ENCODE results near the gene IPP. TPM values are rescaled to one million over a fixed set of nuclear protein-coding genes. Genes with fewer than 3 reads are reported as not detected.
"Not testable (repeated sequence)": the region's sequence is repeated elsewhere in the genome, so short reads cannot be mapped to it uniquely, and the experiment has no call there.

Gene IPP
- total and polyA plus RNA-seq, 4 donors, result 3.9 to 16.0 (median 8.4) TPM

DNA sequence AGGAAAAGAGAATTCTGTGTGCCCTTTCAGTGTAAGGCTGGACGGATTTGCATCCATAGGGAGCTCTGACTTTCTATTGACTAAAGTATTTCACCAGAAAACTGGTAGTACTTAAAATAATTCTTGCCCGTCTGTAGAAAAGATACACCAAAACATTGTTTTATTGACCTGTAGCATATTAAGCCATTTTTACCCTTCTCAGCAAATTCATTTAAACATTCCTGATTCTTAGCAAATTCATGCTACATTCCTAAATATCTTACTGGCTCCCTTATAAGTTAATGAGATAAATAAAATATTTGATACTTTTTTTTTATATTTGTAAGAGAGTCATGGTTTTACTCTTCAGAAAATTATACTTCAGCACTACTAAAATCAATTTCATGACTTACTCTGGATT is 1.6 kb upstream of the IPP start:
- H3K36me3 ChIP-seq (ENCODE audit: control insufficient read depth in 4 of 4, insufficient read depth in 4 of 4, low read length in 4 of 4), result no peaks in the 10 kb centered on the region
- TF ChIP-seq, protein P1, sequence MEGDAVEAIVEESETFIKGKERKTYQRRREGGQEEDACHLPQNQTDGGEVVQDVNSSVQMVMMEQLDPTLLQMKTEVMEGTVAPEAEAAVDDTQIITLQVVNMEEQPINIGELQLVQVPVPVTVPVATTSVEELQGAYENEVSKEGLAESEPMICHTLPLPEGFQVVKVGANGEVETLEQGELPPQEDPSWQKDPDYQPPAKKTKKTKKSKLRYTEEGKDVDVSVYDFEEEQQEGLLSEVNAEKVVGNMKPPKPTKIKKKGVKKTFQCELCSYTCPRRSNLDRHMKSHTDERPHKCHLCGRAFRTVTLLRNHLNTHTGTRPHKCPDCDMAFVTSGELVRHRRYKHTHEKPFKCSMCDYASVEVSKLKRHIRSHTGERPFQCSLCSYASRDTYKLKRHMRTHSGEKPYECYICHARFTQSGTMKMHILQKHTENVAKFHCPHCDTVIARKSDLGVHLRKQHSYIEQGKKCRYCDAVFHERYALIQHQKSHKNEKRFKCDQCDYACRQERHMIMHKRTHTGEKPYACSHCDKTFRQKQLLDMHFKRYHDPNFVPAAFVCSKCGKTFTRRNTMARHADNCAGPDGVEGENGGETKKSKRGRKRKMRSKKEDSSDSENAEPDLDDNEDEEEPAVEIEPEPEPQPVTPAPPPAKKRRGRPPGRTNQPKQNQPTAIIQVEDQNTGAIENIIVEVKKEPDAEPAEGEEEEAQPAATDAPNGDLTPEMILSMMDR (IDR thresholded peaks at IDR 0.05; ENCODE audit: control extremely low read depth, extremely low read depth), result no peak
- no peak for ATAC-seq (ENCODE audit: insufficient read depth, low FRiP score)
- no peak overlapping the region for H3K27ac ChIP-seq (ENCODE audit: low read depth in 1 of 2, low read length in 1 of 2)
- H3K9me3 ChIP-seq (ENCODE audit: control insufficient read depth in 4 of 4, insufficient read depth in 3 of 4, low read length in 3 of 4), result peaks cover 0 to 12% (median 0%) of the 10 kb centered on the region in 4 donors
- H3K4me1 ChIP-seq (ENCODE audit: control insufficient read depth in 5 of 5, insufficient read depth in 5 of 5, low read length in 5 of 5), result peaks cover 0 to 7% (median 3%) of the 10 kb centered on the region in 5 donors
- no peak overlapping the region for H3K9ac ChIP-seq (ENCODE audit: insufficient read depth in 1 of 2, low read length in 2 of 2)
- H3K4me3 ChIP-seq, result no peak overlapping the region
- no peak for DNase-seq
- 97% methylated on average over 2 of the region's 2 CpGs for WGBS, 2 donors
- H3K27me3 ChIP-seq (ENCODE audit: control insufficient read depth in 3 of 3, insufficient read depth in 3 of 3, low read length in 2 of 3), result no peaks in the 10 kb centered on the region

- not testable (repeated sequence) for H3K4me1 ChIP-seq (ENCODE audit: control insufficient read depth in 5 of 5, insufficient read depth in 5 of 5, low read length in 5 of 5); DNase-seq; ATAC-seq (ENCODE audit: insufficient read depth, low FRiP score); H3K36me3 ChIP-seq (ENCODE audit: control insufficient read depth in 4 of 4, insufficient read depth in 4 of 4, low read length in 4 of 4); H3K27me3 ChIP-seq (ENCODE audit: control insufficient read depth in 3 of 3, insufficient read depth in 3 of 3, low read length in 2 of 3)
- Histone ChIP-seq H3K27ac (ENCODE audit: low read depth in 1 of 2, low read length in 1 of 2) (peak overlapping the region; percentile 98 to 99), H3K9ac (ENCODE audit: insufficient read depth in 1 of 2, low read length in 2 of 2) (peak overlapping the region; percentile 63 to 76), H3K9me3 (ENCODE audit: control insufficient read depth in 4 of 4, insufficient read depth in 3 of 4, low read length in 3 of 4) (peaks cover 0 to 12% (median 0%) of the 10 kb centered on the region in 4 donors), H3K4me3 (peak overlapping the region; percentile 15)
- whole genome bisulfite sequencing, 2 donors, result 82 to 83% methylated on average over 24 of the region's 24 CpGs
Observed at GRCh38 chr1:45751039-45751838, 786 bp upstream of the IPP start.

- H3K4me1 ChIP-seq (ENCODE audit: control insufficient read depth in 5 of 5, insufficient read depth in 5 of 5, low read length in 5 of 5), result peaks cover 0 to 7% (median 3%) of the 10 kb centered on the region in 5 donors
- WGBS, 2 donors, result 91 to 94% methylated on average over 12 of the region's 12 CpGs
- no peak for ATAC-seq (ENCODE audit: insufficient read depth, low FRiP score)
- no peaks in the 10 kb centered on the region for H3K27me3 ChIP-seq (ENCODE audit: control insufficient read depth in 3 of 3, insufficient read depth in 3 of 3, low read length in 2 of 3)
- H3K27ac ChIP-seq (ENCODE audit: low read depth in 1 of 2, low read length in 1 of 2), result no peak overlapping the region
- H3K36me3 ChIP-seq (ENCODE audit: control insufficient read depth in 4 of 4, insufficient read depth in 4 of 4, low read length in 4 of 4), result peaks cover 3 to 9% (median 5%) of the 10 kb centered on the region in 4 donors
- no peak overlapping the region for H3K9ac ChIP-seq (ENCODE audit: insufficient read depth in 1 of 2, low read length in 2 of 2)
- no peaks in the 10 kb centered on the region for H3K9me3 ChIP-seq (ENCODE audit: control insufficient read depth in 4 of 4, insufficient read depth in 3 of 4, low read length in 3 of 4)
- H3K4me3 ChIP-seq, result no peak overlapping the region
- TF ChIP-seq, protein P1 (IDR thresholded peaks at IDR 0.05; ENCODE audit: control extremely low read depth, extremely low read depth), result no peak
- DNase-seq, result no peak
Observed at GRCh38 chr1:45746922-45747321, 3.5 kb downstream of the IPP start.

DNA sequence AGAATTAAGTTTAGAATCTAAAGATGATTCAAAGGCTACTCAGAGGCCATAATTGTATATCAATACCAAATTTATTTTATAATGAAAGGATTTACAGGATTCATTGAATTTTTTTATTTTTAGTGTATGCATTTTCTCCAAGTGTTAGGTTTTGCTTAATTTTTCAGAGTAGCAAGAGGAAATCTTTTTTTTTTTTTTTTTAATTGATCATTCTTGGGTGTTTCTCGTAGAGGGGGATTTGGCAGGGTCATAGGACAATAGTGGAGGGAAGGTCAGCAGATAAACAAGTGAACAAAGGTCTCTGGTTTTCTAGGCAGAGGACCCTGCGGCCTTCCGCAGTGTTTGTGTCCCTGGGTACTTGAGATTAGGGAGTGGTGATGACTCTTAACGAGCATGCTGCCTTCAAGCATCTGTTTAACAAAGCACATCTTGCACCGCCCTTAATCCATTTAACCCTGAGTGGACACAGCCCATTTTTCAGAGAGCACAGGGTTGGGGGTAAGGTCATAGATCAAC is 10.8 kb downstream of the IPP start:
- DNase-seq; H3K9me3 ChIP-seq (ENCODE audit: control insufficient read depth in 4 of 4, insufficient read depth in 3 of 4, low read length in 3 of 4); H3K4me3 ChIP-seq; ATAC-seq (ENCODE audit: insufficient read depth, low FRiP score); H3K27ac ChIP-seq (ENCODE audit: low read depth in 1 of 2, low read length in 1 of 2); H3K36me3 ChIP-seq (ENCODE audit: control insufficient read depth in 4 of 4, insufficient read depth in 4 of 4, low read length in 4 of 4); H3K27me3 ChIP-seq (ENCODE audit: control insufficient read depth in 3 of 3, insufficient read depth in 3 of 3, low read length in 2 of 3); H3K9ac ChIP-seq (ENCODE audit: insufficient read depth in 1 of 2, low read length in 2 of 2); H3K4me1 ChIP-seq (ENCODE audit: control insufficient read depth in 5 of 5, insufficient read depth in 5 of 5, low read length in 5 of 5): not testable (repeated sequence)
- WGBS, 2 donors, result 69 to 79% methylated on average over 4 to 5 of the region's 5 CpGs
